GM18868 (cell line): ENCODE measurements around the gene CCDC33.
"Not testable (repeated sequence)": the region's sequence is repeated elsewhere in the genome, so short reads cannot be mapped to it uniquely, and the experiment has no call there.

Experiments
- ATAC-seq: cut with Tn5 transposase; IDR thresholded peaks from one replicate; pipeline ENCODE4 v1.9.1; 2021; ENCODE audit warnings: mild to moderate bottlenecking, moderate library complexity; ENCODE audit not compliant: unreplicated experiment

The CCDC33 gene

GRCh38 chr15:74333093-74333492 is 97.0 kb downstream of the CCDC33 start:
- ATAC-seq = no peak

- ATAC-seq = no peak
These were observed 97.5 kb downstream of the CCDC33 start for GRCh38 chr15:74333662-74334061.

- no peak for ATAC-seq
These were observed 98.0 kb downstream of the CCDC33 start for GRCh38 chr15:74334127-74334526.

- no peak for ATAC-seq
These were observed 99.3 kb downstream of the CCDC33 start for GRCh38 chr15:74335396-74335795.

GRCh38 chr15:74336061-74337005 is 100.2 kb downstream of the CCDC33 start:
- no peak for ATAC-seq

- ATAC-seq = no peak
These were observed 101.0 kb downstream of the CCDC33 start for GRCh38 chr15:74337146-74337545.

GRCh38 chr15:74337607-74338211 is 101.6 kb downstream of the CCDC33 start:
- ATAC-seq = no peak

GRCh38 chr15:74338676-74339075 is 102.5 kb downstream of the CCDC33 start:
- no peak for ATAC-seq

GRCh38 chr15:74339371-74339770 is 103.2 kb downstream of the CCDC33 start:
- no peak for ATAC-seq

- ATAC-seq = no peak
These were observed 104.0 kb downstream of the CCDC33 start for GRCh38 chr15:74340150-74340549.

- no peak for ATAC-seq
These were observed 107.1 kb downstream of the CCDC33 start for GRCh38 chr15:74343127-74343796.

GRCh38 chr15:74343797-74344127 is 107.6 kb downstream of the CCDC33 start:
- no peak for ATAC-seq

- no peak for ATAC-seq
These were observed 108.9 kb downstream of the CCDC33 start for GRCh38 chr15:74345051-74345450.

GRCh38 chr15:74347757-74348250 is 111.7 kb downstream of the CCDC33 start:
- ATAC-seq = no peak

GRCh38 chr15:74349241-74349778 is 113.2 kb downstream of the CCDC33 start:
- ATAC-seq = no peak

- no peak for ATAC-seq
These were observed 114.5 kb downstream of the CCDC33 start for GRCh38 chr15:74350295-74351275.

- ATAC-seq = no peak
These were observed 115.5 kb downstream of the CCDC33 start for GRCh38 chr15:74351670-74352069.

GRCh38 chr15:74352393-74352910 is 116.3 kb downstream of the CCDC33 start:
- no peak for ATAC-seq

- ATAC-seq = not testable (repeated sequence)
These were observed 117.9 kb downstream of the CCDC33 start for GRCh38 chr15:74353992-74354391.

GRCh38 chr15:74356050-74356449 is 119.9 kb downstream of the CCDC33 start:
- not testable (repeated sequence) for ATAC-seq
